GM10266 (cell line): ENCODE measurements around the gene NRIP3.
A peak's percentile ranks its signal among the peaks of the same experiment; 100 is the strongest.

Experiments
- DNase-seq: peaks from one replicate; pipeline ENCODE4 v3.0.0; 2012; ENCODE audit errors: extremely low spot score
- TF ChIP-seq, protein P1 (sequence below): IDR thresholded peaks from 2 replicates; pipeline ENCODE4 v1.5.1; 2012; ENCODE audit warnings: mild to moderate bottlenecking, low read depth; ENCODE audit not compliant: control insufficient read depth, insufficient read depth; ENCODE audit errors: missing control alignments

The NRIP3 gene

DNA sequence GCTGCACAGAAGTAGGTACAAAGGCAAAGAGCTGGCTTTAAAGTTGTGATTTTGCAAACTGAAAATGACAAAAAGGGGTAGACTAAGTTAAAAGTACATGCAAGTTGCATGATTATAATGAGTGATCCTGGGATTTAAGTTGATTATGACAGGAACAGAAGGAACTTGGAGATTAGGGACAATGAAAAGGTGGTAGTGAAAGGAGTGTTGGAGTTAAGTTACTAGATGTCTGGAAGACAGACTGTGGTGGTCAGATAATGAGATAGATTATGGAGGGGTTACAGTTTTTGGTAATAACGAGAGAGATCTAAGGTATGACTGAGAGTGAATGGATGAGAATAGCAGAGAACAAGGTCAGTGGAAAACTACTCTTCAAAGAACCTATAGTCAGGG lies 31.9 kb downstream of the NRIP3 start:
- no peak for DNase-seq
- TF ChIP-seq, protein P1, sequence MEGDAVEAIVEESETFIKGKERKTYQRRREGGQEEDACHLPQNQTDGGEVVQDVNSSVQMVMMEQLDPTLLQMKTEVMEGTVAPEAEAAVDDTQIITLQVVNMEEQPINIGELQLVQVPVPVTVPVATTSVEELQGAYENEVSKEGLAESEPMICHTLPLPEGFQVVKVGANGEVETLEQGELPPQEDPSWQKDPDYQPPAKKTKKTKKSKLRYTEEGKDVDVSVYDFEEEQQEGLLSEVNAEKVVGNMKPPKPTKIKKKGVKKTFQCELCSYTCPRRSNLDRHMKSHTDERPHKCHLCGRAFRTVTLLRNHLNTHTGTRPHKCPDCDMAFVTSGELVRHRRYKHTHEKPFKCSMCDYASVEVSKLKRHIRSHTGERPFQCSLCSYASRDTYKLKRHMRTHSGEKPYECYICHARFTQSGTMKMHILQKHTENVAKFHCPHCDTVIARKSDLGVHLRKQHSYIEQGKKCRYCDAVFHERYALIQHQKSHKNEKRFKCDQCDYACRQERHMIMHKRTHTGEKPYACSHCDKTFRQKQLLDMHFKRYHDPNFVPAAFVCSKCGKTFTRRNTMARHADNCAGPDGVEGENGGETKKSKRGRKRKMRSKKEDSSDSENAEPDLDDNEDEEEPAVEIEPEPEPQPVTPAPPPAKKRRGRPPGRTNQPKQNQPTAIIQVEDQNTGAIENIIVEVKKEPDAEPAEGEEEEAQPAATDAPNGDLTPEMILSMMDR: no peak

DNA sequence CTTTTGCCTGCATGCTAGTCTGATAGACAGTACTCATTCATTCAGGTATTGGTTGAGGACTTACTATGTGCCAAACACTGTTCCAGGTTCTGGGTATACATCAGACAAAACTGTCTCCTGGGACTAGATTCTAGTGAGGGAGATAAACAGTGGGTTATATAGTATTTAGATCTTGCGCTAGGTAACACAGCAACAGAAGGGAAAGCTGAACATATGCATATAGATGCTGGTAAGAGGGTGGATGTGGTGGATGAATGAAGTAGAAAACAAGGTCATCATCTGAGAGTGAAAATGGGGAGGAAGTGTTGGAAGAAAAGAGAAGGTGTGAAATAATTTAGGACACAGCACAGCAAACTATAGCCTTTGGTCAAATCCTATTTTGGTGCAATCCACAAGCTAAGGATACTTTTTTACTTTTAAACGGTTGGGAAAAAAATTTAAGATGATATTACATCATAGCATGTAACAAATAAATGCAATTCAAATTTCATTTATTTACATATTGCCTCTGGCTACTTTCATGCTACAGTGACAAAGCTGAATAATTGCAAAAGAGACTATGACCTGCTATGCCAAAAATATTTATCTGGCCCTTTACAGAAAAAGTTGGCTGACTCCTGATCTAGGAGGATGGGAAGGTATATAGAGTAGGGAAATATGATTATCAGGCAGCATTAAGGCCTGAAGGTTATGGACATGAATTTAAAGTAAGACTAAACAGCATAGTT lies 32.4 kb downstream of the NRIP3 start:
- DNase-seq: no peak
- TF ChIP-seq, protein P1: no peak

DNA sequence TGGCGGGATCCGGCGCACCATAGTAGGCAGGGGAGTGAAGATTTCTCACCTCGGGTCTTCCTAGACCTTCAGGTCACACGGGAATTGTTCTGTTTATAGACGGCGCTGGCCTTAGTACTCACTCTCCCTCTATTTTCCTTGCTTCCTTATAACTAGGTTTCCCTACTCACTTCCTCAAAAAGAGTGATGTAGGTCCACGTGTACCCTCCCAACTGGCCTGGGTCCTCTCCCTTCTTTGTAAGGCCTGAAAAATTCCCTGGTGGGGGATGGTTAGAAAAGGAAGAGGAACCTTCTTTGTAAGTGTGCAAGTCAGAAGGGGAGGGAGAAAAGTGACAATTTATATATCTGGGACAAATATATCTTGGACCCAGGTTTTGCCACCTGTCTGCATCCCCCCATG lies 36.6 kb downstream of the NRIP3 start:
- no peak for DNase-seq
- TF ChIP-seq, protein P1: no peak

DNA sequence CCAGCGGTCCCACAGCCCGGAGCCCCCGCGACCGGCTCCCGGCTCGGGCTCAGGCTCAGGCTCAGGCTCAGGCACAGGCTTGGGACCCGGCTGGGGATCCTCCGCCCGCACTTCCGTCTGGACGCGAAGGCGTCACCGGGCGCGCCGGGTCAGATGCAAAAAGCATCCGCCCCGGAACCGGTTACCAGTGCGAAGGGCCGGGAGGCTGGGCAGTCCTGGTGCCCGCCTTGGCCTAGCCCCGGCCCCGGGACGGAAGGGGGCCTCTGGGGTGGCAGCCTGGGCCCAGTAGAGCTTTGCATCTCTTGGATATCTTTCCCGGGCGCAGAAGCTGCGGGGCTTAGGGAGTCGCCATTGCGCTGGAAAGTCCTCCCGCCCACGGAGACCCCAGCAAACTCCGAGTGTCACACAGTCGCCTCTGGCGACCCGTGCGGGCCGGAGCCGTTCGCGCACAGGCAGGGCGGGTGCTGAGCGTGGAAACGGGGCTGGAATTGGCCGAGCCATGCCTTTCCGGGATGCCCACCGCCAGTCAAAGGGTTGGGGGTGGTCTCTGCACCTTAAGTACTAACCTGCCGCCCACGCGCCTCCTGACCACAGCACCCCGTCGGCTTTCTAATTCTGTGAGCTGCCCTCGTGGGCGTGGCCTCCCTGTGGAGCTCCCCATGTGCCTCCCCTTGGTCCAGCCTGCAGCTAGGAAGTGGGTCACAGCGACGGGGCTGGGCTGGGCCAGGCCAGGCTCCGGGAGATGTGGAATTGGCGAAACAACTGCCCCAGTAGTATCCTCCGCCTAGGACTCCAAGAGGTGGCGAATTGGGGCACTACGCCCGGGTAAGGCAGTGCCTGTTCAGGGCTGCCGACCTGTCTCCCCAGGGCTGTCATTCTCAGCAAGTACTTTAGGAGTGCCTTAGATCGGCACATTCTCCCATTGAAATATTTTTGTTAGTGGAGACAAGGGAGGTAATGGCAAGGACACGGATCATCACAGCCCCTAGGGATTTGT lies 39.2 kb downstream of the NRIP3 start, which contains the start of gene TMEM9B:
TSS of gene TMEM9B (minus strand) at position 119 of the 997 bp plus-strand sequence. CDS start 129 bp downstream, outside the sequence.
- DNase-seq: peak; percentile 89
- TF ChIP-seq, protein P1: no peak

DNA sequence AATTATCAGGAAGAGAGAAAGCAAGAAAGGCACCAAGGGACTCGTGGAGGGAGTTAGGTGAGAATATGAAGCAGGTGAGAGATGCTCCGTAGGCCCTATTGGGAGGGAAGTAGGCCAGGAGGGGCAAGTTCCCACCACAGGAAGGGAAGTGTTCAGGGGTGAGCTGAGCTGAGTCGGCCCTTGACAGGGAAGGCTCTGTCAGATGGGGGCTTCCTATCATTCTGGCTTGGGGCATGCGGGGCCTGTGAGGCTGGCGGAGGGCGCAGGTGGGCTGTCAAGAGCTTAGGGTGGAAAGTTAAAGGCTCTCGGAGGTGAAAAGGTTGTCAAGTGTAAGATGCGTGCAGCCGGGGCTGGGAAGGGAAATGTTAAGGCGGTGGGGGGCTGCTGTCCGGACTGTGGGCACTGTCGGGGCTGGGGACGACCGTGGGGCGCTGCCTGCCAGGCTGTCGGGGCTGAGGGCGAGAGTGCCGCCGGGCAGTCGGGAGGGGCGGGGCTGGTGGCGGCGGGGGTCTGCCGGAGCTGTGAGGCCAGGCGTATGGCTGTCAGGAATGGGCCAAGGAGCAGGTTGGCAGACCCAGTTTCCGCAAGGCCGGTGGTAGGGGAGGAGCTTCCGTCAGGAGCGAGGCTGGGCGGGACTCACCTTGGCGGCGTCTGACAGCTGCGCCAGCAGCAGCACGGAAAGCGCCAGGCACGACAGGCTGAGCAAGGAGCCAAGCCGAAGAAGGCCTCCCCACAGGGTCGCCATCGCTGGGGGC lies 40.1 kb downstream of the NRIP3 start:
- peak; percentile 80 for DNase-seq

DNA sequence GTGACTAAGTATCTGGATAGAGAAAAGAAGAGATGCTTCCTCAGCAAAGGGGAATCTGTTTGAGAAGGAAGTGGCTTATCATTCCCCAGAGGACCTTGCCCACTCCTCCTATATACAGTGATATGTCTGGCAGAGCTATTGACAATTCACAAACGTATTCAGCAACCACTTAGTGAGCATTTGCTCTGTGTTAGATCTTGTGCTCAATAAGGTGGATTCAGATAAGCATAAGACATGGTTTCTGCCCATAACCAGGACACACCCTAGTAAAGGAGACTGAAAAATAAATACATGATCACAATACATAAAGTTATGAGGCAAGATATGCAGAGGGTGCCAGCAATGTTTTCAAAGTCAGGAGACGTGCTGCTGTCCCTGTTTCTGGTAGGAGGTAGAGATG lies 41.0 kb downstream of the NRIP3 start:
- TF ChIP-seq, protein P1: no peak
- DNase-seq: no peak

More for the DNA sequence above, 40.1 kb downstream of the NRIP3 start:
- TF ChIP-seq, protein P1: no peak
